ENCODE results near the gene BIRC5.

- no peak for TF ChIP-seq POLR2A (IDR thresholded peaks at IDR 0.05)
- no peak for TF ChIP-seq CTCF (IDR thresholded peaks at IDR 0.05)
Observed at GRCh38 chr17:78271419-78272170, 57.5 kb downstream of the BIRC5 start.

All from testis (tissue), 2 donors.